HG03175 (cell line): Measurements from ENCODE around the gene IQGAP1.

Experiments used
- ATAC-seq: cut with Tn5 transposase; IDR thresholded peaks from one replicate; pipeline ENCODE4 v1.9.1; 2021; ENCODE audit warnings: mild to moderate bottlenecking, moderate library complexity; ENCODE audit not compliant: unreplicated experiment

IQGAP1 gene

DNA sequence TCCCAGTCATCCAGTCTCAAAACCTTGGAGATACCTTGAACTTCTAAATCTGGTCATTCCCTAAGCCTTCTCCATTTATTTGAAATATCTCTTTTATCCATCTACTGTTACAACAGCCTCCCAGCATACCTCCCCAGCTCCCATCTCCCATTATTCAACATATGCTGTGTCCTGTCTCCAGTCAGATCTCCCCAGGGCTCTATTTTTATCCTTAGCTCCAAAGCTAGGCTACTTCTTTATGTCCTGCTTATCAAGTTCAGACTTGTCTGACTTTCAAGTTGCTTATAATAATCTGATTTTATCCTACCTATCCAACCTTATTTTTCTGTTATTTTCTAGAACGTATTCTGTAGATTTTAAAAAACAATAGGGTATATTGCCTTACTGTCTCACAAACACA, 44.2 kb downstream of the IQGAP1 start:
- no peak for ATAC-seq

DNA sequence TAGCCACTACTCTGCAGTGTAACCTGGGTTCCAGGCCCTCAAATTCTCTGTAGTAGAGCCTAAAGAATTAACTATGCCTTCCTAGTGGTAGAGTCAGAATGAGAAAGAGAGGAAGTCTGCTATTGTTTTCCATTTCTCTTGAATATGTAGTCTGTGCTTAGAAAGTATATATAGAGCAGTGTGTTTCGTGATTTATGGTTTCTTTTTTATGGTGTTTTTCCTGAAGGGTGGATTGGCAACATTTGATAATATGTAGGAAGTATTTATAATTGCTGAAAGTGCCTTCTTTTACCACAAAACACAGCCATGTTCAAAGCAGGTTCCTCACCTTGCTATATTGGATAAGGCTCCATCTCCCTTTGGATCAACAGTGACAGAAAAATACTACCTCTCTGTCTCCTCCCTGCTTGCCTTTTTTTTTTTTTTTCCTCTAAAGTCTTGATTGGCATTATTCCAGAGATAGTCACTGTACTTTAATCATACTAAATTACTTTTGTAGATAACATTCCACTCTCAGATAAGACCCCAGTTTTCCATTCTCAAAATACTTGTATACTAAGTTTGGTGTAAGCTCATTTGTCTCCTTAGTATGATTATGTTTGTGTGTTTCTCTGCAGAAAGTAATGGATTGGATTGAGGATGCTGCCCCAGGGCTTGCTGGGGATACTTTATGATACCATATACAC, 47.8 kb downstream of the IQGAP1 start:
- no peak for ATAC-seq

DNA sequence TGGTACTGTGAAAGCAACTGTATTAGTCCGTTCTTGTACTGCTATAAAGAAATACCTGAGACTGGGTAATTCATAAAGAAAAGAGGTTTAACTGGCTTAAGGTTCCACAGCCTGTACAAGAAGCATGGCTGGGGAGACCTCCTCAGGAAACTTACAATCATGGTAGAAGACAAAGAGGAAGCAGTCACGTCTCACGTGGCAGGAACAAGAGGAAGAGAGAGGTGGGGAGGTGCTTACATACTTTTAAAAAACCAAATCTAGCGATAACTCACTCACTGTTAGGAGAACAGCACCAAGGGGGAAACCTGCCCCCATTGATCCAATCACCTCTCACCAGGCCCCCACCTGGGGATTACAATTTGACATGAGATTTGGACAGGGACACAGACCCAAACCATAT, 48.9 kb downstream of the IQGAP1 start:
- ATAC-seq: no peak

DNA sequence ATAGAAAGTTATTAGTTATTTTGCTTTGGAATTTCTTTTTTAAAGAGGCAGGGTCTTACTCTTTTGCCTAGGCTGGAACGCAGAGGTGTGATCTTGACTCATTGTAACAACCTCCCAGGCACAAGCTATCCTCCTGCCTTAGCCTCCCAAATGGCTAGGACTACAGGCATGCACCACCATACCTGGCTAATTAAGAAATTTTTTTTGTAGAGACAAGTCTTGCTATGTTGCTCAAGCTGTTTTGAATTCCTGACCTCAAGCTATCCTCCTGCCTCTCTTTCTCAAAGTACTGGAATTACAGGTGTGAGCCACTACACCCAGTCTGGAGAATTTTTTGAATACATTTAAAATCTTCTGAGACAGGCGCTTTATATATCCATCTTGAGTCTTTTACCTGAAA, 49.5 kb downstream of the IQGAP1 start:
- ATAC-seq: no peak

DNA sequence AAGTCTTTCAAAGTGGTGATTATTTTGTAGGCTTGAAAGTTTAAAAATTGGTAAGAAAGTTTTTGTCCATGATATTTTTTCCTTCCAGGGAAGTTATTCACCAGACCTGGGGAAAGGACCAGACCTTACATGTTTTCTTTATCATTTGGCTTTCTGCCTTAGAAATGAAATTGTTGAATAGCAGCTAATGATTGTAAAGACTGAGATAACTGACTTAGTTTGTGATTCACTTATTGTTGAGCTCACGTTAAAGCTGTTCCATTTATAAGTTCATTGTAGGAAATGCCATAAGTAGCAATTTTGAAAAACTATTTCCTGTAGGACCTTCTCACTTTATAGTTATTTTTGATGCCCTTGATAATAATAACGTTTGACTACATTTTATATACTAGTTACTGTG, 51.9 kb downstream of the IQGAP1 start:
- no peak for ATAC-seq

DNA sequence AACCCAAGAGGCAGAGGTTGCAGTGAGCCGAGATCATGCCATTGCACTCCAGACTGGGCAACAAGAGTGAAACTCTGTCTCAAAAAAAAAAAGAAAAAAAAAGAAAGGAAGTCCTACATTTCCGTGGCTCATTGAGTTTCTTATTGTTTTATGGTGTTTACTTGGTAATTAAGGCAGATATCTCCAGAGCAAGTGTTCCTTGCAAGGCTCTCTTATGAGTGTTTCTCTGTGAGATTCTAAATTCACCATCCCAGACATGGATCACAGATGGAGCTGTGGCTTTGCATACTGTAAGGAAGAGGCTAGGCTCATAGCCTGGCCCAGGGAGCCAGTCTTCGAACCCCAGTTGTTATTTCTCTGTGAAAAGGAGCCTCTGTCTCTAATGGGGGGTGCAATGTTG, 53.0 kb downstream of the IQGAP1 start:
- no peak for ATAC-seq

DNA sequence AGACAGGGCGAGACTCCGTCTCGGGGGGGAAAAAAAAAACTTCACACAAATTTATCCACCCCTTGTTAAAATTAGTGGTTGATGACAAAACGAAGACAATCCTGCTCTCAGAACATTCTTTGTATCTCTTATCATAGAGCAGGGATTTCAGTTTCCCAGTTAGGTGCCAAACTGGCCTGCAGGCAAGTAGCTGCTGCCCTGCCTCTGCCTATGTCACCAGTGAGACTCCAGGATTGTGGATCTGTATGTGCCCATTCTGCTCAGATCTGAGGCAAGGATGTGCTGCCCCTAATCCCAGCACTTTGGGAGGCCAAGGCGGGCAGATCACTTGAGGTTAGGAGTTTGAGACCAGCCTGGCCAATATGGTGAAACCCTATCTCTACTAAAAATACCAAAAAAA, 54.4 kb downstream of the IQGAP1 start:
- no peak for ATAC-seq

DNA sequence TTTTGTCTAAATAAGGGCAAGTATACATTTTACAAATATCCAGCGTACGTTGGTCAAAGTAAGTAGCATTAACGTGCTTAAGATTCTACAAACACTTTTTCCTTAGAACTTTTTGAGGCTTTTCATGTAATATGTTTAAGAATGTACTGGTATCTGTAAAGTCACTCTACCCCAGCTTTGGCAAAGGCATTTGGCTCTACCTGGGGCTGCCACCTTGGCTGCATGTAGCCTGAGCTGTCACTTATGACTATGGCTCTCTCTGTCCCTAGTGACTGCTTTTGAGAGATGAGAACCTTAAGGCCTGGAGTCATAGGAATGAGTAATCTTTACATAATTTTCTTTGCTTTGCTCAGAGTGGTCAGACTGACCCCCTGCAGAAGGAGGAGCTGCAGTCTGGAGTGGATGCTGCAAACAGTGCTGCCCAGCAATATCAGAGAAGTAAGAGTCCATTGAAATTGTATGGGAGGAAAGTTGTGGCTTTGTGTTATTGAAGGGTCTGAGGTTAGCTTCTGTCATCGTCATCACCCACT, 61.2 kb downstream of the IQGAP1 start:
- ATAC-seq: no peak

DNA sequence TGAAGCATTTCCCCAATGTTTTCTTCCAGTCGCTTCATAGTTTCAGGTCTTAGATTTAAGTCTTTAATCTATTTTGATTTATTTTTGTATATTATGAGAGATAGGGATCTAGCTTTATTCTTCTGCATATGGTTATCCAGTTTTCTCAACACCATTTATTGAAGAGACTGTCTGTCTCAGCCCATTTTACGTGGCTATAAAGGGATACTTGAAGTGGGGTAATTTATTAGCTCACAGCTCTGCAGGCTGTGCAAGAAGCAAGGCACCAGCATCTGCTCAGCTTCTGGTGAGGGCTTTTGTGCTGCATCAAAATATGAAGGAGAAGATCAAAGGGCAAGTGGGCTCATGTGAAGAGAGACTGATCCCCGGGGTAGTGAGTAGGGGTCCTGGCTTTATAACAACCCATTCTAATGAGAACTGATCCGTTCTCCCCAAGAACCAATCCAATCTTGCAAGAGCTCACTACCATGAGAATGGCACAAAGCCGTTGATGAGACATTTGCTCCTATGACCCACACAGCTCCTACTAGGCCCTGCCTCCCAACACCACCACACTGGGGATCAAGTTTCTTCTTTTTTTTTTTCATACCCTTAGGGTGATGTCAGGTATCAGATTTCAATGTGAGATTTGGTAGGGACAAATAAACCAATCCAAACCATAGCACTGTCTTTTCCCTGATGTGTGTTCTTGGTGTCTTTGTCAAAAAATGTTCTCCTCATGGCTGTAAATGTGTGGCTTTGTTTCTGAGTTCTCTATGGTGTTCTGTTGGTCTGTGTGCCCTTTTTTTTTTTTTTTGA, 63.2 kb downstream of the IQGAP1 start:
- no peak for ATAC-seq

DNA sequence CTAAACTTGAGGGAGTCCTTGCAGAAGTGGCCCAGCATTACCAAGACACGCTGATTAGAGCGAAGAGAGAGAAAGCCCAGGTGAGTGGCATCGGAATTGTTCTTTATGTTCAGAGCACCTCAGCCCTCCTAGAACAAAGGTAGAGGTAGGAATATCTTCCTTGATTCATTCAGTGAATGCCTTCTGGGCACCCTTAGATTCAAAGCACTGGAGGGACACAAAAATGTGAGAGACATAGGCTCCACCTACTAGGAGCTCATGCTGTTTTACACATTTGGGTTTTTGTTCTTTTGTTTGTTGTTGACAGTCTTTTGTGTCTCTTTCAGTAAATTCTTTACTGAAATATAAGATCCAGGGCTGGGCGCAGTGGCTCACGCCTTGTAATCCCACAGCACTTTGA, 68.2 kb downstream of the IQGAP1 start:
- no peak for ATAC-seq

DNA sequence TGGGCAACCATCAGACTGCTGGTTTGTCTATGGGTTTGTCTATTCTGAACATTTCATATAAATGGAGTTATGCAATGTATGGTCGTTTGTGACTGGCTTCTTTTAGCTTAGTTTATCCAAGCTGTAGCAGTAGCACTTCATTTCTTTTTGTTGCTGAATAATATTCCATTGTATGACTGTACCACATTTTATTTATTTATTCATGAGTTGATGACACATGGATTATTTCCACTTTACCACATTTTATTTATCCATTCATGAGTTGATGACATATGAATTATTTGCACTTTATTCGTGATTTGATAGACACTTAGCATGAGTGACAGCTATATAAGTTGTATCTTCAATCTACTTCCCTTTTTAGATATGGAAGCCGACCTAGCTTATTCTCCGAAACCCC, 70.0 kb downstream of the IQGAP1 start:
- ATAC-seq: no peak

DNA sequence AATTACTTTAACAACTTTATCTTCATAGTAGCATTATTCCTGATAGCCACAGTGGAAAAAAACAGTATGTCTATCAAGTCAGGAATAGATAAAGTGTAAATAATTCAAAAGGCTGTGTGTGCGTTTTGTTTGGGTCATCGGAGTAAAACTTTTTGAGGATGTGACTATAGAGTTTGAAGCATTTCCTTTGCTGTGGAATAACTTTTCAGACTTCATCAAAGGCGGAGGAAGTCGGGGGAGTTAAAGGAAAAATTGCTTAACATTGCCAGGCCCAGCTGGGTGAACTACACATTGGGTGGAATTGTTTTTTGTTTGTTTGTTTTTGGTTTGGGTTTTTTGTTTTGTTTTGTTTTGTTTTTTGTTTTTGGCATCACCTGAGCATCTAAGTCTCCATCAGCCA, 71.3 kb downstream of the IQGAP1 start:
- ATAC-seq: no peak

DNA sequence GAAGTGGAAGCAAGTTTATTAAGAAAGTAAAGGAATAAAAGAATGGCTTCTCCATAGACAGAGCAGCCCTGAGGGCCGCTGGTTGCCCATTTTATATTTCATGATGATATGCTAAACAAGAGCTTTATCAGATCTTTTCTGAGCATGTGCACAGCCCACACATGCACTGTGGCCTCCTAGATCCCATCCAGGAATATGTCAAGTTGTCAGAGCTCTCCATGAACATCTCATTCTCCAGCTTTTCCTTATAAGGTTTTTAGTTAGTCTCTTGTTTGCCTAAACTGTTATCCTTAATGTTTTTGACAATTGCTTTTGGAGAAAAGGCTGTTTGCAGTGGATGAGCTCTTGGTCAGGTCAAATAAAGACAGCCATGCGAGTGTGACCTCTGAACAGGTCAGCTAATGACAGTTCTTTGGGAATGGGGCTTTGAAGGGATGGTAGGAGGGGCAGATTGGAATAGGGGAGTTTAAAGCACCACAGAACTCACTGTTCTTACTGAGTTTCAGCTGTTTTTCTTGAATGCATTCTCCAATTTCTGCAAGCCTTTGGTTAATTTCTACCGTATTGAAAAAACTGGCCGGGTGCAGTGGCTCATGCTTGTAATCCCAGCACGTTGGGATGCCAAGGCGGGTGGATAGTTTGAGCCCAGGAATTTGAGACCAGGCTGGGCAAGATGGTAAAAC, 72.2 kb downstream of the IQGAP1 start:
- ATAC-seq: no peak

DNA sequence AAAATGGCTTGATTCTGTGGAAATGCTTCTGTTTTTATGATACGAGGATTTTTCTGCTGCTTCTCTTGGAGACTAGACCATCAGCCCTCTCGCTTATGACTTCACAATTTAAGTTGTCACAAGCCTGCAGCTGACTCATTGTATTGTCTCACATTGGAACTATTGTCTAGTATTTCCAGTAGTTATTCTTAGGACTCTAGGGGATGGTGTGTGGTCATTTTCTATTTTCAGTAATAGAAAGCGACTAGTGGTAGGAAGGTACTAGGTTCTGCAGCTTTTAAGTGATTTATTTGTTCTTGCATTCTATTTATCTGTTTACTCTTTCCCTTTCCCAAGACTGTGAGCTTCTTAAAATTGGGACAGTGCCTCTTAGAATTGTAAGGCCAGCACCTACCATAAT, 75.3 kb downstream of the IQGAP1 start:
- ATAC-seq: no peak

DNA sequence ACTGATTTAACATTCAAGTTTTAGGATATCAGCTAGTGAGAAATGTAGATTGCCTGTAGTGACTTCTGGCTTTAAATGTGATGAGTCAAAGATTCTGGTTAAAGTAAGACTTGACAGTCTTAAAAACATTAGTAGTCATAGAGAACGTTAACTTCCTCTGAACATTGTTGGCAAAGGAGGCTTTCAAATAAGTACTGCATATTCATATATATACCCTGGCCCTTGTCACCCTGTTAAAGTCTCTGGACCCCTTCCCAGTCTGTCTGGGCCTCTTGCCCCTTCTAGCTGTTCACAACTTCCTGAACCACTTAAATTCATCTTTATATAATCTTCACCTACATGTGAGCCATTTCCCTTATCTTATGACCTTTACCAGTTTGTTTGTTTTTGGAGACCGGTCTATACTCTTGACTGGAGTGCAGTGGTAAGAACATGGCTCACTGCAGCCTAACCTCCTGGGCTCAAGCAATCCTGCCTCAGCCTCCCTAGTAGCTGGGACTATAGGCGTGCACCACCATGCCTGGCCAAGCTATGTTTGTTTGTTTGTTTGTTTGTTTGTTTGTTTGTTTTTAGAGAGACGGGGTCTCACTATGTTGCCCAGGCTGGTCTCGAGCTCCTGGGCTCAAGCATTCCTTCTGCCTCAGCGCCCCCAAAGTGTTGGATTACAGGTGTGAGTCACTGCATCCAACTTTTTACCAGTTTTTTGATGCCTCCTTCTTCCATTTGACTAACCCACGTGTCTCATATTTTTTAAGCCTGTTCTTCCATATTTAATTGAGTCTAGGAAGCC, 77.3 kb downstream of the IQGAP1 start:
- ATAC-seq: no peak

DNA sequence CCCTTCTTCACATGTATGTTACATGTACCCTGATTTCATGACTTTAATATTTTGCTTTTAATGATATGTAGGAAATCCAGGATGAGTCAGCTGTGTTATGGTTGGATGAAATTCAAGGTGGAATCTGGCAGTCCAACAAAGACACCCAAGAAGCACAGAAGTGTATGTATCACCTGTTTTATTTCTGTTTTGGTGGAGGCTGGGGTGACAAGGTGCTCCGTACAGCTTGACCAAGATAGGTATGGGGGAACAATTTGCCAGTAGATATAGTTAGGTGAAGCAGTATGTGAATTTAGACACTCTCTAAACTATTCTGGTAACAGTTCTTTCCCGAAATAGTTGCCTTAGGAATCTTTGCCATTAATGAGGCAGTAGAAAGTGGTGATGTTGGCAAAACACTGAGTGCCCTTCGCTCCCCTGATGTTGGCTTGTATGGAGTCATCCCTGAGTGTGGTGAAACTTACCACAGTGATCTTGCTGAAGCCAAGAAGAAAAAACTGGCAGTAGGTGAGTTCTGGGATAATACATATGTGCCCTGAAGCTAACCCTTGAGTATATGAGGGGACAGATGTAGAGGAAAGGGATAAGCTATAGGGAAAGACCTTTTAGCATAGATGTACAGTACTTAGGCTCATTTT, 78.0 kb downstream of the IQGAP1 start:
- ATAC-seq: no peak

DNA sequence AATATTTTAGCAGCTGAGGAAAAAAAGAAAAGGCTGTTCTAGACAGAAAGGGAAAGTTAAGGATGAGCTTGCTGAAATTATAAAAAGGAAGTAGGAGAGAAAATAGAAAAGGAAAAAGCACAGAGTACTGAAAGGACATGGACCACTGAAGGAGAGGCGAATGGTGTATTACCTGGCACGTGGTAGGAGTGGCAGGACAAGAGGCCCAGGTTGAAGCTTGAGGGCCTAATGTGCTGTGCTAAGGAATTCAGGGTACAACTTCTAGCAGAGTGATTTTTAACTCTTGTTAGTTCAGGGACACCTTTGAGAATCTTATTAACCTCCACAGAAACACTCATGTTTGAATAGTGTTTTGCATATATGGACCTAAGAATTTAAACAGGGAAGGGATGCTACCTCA, 81.7 kb downstream of the IQGAP1 start:
- no peak for ATAC-seq

DNA sequence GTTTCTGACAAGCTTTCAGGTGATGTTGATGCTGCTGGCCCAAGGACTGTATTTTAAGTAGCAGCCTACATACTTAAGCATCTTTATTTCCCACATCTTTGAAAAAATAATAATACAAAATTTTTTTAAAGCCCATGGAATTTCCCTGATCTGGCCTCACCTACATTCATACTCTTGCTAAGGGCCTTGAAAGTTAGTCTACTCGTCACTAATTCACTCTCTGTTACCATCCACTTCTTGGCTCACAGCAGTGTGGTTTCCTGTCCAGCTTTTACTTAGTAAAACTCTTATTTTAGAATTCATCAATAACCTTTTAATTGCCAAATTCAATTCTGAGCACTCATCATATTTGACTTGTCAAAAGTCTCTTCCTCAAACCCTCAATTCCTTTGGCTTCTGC, 82.4 kb downstream of the IQGAP1 start:
- no peak for ATAC-seq

DNA sequence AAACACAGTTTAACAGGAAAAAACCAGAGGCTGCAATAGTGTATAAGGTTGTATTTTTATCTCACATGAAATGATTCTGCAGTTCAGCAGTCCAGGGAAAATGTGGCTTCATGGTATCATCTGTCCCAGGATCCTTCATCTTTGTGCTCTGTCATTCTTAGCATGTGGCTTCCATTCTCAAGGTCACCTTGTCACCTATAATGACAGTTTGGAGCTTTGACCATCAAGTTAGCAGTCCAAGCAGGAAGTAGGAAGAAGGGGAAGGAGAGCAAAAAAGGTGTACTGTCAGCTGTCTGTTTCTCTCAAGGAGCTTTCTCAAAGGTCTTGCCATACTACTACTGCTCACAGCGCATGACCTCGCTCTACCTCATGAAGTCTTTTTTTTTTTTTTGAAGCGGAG, 83.1 kb downstream of the IQGAP1 start:
- no peak for ATAC-seq

DNA sequence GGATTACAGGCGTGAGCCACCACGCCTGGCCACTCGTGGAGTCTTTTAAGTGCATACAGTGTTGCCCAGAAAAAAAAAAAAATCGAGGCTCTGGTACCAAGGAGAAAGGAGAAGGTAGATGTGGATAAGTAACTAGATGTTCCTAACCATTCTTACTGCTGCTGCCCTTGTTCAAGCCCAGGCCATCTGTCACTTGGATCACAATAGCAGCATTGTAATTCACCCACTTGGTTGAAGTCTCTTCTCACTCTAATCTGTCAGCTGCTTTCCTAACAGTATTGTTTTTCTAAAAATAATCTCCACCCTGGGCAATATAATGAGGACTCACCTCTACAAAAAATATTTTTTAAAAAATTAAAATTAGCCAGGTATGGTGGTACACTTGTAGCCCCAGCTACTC, 83.7 kb downstream of the IQGAP1 start:
- ATAC-seq: no peak
